Suprapubic skin (tissue), 3 donors: ENCODE results near the gene PLA1A.

Experiments
- POLR2A ChIP-seq, 2 donors: fragments of 450-650 bp; IDR thresholded peaks; one replicate each; pipeline ENCODE4 v1.6.1; 2017; ENCODE audit warnings: antibody characterized with exemption in 2 of 2, mild to moderate bottlenecking in 2 of 2, moderate library complexity in 2 of 2
- TF ChIP-seq, protein P1 (sequence below), 2 donors: fragments of 200-600 bp in 1 of 2; fragments of 450-650 bp in 1 of 2; sonication (generic) in 1 of 2; IDR thresholded peaks; one replicate each; pipeline ENCODE4 v1.5.1; 2016 to 2019; ENCODE audit warnings: antibody characterized with exemption in 2 of 2, mild to moderate bottlenecking in 1 of 2, moderate library complexity in 1 of 2

DNA sequence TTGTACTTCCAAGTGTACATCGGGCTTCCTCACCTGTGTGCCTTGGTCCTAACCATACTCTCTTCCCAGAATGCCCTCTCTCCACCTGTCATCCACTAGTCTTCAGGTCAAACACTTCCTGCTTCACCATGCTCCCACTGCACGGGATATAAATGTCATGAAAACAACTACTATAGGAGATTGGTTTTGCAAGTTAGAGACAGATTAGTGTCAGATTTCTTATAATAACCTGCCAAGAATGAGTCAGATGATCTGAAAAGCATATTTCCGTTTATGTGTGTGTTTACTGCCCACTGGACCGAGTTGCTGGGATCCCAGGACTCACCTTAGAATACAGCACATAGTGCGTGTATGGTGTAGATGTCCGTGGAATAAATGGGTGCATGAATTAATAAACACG is 21.4 kb downstream of the PLA1A start:
- TF ChIP-seq, protein P1, sequence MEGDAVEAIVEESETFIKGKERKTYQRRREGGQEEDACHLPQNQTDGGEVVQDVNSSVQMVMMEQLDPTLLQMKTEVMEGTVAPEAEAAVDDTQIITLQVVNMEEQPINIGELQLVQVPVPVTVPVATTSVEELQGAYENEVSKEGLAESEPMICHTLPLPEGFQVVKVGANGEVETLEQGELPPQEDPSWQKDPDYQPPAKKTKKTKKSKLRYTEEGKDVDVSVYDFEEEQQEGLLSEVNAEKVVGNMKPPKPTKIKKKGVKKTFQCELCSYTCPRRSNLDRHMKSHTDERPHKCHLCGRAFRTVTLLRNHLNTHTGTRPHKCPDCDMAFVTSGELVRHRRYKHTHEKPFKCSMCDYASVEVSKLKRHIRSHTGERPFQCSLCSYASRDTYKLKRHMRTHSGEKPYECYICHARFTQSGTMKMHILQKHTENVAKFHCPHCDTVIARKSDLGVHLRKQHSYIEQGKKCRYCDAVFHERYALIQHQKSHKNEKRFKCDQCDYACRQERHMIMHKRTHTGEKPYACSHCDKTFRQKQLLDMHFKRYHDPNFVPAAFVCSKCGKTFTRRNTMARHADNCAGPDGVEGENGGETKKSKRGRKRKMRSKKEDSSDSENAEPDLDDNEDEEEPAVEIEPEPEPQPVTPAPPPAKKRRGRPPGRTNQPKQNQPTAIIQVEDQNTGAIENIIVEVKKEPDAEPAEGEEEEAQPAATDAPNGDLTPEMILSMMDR (IDR thresholded peaks at IDR 0.05) = no peak
- no peak for TF ChIP-seq POLR2A (IDR thresholded peaks at IDR 0.05)
